C4-2B (cell line): ENCODE results near the gene DUS3L.

Source experiments
- ZFX ChIP-seq: fragments of 450-650 bp; IDR thresholded peaks from 2 replicates; pipeline ENCODE4 v1.6.1; 2017
- TF ChIP-seq, protein P1 (sequence below): fragments of 450-650 bp; conservative IDR thresholded peaks from 2 replicates; pipeline ENCODE4 v1.5.1; 2017; ENCODE audit warnings: mild to moderate bottlenecking

DNA sequence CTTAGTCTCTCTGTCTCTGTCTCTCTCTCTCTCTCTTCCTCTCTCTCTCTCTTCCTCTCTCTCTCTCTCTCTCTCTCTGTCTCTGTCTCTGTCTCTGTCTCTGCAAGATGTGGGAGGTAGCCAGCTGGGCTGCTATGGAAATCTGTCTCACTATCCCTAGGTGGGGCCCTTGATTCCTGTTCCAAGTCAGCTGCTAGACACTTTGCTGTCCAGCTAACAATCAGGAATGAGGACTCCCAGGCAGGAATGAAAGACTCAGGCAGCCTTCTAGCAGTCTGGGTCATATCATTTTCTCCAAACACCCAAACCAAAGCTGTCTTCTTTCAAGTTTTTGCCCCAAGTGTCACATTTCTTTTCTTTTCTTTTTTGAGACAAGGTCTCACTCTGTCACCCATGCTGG is 47.3 kb downstream of the DUS3L start:
- TF ChIP-seq, protein P1, sequence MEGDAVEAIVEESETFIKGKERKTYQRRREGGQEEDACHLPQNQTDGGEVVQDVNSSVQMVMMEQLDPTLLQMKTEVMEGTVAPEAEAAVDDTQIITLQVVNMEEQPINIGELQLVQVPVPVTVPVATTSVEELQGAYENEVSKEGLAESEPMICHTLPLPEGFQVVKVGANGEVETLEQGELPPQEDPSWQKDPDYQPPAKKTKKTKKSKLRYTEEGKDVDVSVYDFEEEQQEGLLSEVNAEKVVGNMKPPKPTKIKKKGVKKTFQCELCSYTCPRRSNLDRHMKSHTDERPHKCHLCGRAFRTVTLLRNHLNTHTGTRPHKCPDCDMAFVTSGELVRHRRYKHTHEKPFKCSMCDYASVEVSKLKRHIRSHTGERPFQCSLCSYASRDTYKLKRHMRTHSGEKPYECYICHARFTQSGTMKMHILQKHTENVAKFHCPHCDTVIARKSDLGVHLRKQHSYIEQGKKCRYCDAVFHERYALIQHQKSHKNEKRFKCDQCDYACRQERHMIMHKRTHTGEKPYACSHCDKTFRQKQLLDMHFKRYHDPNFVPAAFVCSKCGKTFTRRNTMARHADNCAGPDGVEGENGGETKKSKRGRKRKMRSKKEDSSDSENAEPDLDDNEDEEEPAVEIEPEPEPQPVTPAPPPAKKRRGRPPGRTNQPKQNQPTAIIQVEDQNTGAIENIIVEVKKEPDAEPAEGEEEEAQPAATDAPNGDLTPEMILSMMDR, result no peak
- no peak for TF ChIP-seq ZFX
